Skin of body (tissue), 2 donors: ENCODE results near the gene ANKRD53. TPM values are rescaled to one million over a fixed set of nuclear protein-coding genes. Genes with fewer than 3 reads are reported as not detected.

Source experiments
- DNase-seq: peaks from one replicate; lab custom pipeline; 2025; lab: John Stamatoyannopoulos, UW
- total RNA-seq: library from RNA; depleted of rRNA; stranded (reverse); fragments of >200 nt; gene quantifications from one replicate; pipeline ENCODE4 v1.2.3, GENCODE V29; 2014

Gene ANKRD53, protein sequence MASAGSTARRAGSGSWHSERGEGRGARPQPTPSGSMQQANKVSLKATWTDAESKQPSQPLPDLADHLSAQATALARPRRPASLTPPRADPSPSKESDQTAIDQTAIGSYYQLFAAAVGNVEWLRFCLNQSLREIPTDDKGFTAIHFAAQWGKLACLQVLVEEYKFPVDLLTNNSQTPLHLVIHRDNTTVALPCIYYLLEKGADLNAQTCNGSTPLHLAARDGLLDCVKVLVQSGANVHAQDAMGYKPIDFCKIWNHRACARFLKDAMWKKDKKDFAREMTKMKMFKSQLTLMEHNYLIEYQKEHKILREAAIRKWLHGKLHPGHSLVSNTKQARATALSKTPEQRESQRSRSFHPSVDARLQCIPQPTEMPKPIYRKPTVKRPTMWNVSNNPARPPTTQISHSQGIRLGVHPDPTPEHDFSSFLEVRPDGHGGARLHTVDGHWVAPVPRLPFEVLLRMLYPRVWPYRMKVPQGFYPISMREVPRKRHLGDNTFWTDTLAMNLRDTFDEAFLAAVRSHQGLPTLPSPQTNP
- 2.1 TPM for total RNA-seq

DNA sequence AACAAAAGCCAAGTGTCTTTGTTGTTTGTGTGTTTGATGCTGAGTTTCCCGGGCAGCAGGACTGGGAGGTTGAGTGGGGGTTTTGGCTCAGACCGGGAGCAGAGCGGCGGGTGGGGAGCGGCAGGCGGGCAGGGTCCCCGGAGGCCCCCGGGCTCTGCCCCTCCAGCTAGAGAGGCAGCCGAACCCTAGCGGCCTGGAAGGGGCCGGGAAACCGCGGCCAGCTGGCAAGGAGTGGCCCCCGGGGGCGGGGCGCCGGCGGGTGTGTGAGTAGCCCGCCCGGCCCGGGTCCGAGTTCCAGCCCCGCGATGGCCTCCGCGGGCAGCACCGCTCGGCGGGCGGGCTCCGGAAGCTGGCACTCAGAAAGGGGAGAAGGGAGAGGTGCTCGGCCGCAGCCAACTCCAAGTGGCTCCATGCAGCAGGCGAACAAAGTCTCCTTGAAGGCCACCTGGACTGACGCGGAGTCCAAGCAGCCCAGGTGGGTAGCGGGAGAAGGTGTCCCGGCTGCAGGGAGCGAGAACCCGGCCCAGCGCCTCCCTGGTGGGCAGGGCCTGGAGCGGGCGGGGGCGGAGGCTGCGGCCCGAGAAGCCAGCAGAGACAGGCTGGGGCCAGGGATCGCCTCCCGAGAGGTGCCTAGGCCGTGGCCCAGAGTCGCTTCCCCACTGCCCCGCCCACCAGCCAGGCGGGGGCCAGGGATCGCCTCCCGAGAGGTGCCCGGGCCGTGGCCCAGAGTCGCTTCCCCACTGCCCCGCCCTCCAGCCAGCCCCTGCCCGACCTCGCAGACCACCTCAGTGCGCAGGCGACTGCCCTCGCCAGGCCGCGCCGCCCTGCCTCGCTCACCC, at the start of gene ANKRD53:
ANKRD53 (plus strand) TSS at position 290 of the 839 bp plus-strand sequence; CDS start at position 306, 16 bp downstream.
- no peak for DNase-seq

GRCh38 chr2:70930371-70931329, 47.8 kb upstream of the ANKRD53 start:
- DNase-seq: no peak

GRCh38 chr2:70931376-70932000, 46.9 kb upstream of the ANKRD53 start:
- DNase-seq: no peak

DNA sequence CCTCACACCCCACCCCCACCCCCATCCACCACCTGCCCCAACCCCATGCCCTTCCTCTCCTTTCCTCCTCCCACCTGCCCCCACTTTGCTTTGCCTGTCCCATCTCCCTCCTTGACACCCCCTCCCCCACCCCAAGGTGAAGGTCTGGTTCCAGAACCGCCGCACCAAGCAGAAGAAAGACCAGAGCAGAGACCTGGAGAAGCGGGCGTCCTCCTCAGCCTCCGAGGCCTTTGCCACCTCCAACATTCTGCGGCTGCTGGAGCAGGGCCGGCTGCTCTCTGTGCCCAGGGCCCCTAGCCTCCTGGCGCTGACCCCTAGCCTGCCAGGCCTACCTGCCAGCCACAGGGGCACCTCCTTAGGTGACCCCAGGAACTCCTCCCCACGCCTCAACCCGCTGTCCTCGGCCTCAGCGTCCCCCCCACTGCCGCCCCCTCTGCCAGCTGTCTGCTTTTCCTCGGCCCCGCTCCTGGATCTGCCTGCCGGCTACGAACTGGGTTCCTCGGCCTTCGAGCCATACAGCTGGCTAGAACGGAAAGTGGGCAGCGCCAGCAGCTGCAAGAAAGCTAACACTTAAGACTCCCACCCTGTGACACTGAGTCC, 45.7 kb upstream of the ANKRD53 start:
- no peak for DNase-seq

DNA sequence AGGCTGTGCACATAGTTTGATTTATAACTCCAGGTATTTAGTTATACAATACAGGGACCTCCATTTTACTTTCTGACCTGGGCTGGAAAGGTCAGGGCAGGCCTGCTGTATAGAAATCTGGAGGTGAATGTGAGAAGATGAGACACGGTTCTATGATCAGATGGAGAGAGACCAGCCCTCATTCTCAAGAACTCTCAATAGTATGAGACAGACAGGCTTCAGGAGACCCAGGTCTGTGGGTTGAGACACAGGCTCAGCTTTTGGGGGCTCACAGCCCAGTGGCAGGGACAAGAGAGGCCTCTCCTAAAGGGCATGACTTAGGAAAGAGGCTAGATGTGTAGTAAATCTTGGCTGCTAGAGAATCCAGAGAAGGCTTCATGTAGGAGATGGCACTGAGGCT, 43.4 kb upstream of the ANKRD53 start:
- no peak for DNase-seq

- no peak for DNase-seq
These were observed 42.8 kb upstream of the ANKRD53 start, which contains the start of gene ATP6V1B1 for GRCh38 chr2:70935468-70936164. ATP6V1B1 (plus strand) TSS chr2:70935900; CDS start chr2:70935955, 55 bp downstream.

DNA sequence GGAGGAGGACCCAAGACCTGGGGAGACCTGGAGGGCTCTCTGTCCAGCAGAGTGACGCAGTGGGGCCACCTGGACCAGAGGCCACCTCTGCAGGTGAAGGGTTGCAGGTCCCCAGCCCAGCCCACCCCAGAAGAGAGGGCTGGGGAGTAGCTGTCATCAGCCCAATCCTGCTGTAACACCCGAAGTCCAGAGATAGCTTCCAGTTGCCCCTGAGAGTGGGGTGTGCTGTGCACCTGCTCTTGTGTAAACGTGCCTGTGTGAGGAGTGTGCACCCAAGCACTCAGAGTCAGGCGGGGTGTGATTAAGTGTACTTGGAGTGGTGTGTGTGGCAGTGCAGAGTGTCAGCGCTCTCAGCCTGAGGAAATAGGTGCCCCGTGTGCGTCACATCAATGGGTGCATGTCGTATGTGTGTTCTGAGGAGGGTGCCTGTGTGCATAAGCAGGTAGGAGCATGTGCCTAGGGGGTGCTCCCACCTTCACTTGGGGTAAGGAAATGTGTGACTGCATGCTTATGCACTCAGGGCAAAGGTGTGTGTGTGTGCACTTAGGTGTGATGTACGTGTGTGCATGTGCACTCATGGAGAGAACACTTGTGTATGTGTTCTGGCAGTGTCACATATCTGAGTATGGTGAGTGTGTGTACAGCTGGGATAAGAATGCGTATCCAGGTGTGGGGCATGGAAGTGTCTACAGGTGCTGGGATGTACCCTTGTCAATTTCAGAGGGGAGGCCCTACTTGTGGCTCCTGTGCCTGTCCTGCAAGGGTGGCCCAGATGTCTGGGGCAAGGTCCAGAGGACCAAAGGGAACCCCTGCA, 42.1 kb upstream of the ANKRD53 start:
- no peak for DNase-seq

DNA sequence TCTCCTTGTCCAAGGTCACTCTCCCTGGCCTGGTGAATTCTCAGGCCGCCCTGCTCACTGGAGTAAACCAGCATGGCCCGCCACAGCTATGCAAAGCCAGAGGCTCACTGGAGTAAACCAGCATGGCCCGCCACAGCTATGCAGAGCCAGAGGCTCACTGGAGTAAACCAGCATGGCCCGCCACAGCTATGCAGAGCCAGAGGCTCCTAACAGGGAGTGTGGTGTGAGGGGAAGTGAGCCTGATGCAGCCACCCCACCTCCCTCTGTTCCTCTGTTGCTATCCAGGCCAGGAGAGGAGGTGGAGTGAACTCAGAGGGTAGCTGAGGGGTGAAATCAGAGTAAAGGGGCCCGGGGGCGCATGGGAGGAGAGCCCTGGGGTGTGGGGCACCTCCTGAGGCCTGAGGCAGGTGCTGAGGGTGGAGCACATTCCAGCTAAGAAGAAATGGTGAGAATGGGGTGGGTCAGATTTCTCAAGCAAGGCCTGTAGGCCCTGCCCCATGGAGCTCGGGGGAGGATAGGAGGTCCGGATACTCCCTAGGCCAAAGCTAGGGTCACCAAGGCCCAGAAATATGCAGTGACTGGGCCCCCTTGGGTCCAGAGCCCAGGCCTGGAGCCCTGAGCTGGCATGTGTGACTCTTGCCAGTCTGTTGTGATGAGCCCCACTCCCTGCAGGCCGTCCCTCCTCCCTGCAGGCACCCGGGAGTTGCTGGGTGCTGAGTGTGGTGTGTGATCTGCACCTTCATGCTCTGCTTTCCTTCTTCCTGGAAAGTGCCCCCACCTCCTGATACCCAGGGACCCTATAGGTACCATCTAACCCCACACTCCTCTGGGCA, 41.2 kb upstream of the ANKRD53 start:
- DNase-seq: no peak

DNA sequence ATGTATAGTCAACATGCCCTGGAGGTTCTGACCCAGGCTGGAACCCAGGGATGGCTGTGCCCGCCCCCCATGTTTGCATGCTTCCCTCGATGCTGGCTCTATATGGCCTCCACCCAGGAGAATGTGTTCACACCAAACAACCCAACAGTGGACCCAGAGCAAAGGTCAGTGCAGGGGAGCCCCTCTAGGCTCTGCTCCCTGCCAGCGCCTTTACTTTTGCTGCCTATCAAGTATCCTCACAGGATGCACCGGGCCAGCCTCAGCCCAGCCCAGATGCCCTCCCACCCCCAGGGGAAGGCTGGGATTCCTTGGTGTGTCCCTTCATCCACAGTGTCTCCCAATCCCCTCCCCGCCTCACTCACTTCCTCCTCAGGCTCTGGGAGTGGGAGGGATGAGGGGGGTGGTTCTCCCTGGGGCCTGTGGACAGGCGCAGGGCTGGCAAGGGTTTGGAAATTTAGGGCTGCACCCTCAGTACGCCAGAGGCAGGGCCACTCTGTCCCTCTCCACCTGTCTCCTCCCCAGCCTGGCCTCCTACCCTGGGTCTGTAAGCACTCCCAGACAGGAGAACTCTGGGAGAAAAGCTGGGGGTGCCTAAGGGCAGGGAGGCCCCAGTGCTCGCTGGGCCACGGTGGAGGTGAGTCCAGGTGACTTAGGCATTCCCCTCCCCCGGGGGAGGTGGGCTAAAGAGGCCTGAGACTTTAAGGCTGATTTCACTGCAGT, 40.4 kb upstream of the ANKRD53 start:
- DNase-seq: no peak

DNA sequence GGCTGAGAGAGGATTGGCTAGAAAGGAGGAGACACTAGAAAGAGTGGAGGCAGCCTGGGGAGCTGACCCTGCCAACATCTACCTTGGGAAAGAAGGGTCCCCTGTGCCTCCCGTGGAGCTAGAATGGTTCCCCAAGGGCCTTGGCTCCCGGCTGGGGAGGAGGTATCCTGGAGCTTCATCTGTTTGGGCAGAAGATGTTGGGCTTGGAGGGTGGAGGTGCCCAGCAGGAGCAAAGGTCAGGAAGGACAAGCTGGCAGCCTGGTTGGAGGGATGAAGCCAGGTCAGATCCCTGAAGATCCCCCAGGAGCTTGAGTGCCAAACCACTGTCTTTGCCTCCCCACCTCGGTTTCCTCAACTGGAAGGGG, 39.9 kb upstream of the ANKRD53 start:
- DNase-seq: no peak

DNA sequence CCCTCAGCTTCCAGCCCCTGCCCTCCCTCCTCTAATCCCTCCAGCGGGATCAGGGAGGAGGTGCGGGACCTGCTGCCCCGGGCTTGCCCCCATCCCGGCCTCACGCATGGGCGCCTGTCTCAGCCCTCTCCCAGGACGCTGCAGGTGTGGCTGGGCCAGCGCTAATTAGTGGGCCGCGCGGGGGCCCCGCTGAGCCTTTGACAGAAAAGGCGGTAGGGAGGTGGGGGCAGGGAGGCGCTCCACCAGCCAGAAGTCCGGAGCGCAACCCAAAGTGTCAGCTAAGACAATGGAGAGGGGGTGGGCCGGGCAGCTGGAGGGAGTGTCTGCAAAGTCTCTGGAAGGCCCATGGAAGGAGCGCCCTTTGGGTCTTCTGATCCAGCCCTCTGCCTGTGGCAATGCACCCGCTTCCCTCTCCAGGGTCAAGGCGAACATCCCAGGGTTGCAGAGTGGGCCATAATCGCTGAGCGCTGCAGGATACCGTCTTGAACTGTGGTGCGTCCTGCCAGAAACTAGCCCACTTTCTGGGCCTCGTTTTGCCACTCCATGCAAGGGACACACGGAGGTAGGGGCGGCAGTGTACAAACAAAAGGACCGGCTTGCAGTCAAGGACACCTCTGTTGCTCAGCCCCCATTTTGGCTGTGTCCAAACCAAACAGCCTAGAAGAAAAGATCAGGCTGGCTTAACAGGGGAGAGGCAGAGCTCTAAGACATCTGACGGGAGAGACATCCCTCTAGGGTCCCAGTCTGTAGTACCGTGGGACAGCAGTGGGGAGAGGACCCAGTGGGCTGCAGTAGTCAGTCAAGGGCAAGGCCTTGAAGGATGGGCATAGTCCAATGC, 39.2 kb upstream of the ANKRD53 start:
- no peak for DNase-seq

DNA sequence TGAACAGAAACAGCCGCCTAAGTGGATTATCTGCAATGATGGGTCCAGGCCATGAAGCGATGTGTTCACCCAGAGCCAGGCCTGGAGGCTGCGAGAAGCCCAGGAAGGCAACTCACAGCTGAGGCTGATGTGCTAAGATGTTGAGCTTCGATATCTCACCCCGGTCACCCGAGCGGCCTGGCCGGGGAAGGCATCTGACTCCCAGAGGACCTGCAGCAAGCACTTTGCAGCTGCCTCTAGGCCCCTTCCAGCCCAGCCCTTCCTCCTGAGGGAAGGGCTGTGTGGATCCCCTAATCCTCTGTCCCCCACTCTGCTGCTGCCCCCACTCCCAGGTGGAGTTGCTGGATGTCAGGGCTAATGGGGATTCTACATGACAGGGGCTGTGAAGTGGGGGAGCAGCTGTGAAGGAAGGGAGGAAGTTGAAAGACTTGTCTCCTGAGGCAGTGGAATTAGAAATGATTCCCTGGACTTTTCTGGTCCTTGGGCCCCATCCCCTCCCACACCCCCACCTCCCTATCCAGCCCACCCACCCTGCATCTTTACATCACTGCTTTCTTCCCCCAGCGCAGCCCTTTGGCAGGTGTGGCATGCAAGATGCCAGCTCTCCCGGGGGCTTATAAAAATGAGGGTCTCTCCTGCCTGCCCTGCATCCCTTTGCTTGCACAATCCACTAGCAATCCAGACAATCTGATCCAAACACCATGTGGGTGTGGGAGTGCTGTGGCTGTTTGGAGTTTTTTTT, 38.4 kb upstream of the ANKRD53 start:
- DNase-seq: no peak

DNA sequence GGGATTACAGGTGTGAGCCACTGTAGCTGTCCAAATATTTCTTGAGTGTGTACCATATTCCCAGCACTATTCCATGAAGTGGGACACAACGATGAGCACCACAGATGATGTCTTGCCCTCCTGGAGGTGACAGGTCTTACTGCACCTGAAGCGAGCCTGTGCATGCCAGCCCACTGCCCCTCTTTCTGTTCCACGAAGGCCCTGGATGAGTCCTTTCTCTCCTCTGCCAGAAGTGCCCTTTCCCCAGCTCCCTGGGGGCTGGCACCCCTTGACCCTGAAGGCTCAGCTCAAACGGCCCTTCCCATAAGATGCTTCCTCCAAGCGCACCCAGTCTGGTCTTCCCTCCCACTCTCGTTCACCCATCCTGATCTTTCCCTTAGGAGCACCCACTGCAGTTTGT, 37.2 kb upstream of the ANKRD53 start:
- DNase-seq: no peak

DNA sequence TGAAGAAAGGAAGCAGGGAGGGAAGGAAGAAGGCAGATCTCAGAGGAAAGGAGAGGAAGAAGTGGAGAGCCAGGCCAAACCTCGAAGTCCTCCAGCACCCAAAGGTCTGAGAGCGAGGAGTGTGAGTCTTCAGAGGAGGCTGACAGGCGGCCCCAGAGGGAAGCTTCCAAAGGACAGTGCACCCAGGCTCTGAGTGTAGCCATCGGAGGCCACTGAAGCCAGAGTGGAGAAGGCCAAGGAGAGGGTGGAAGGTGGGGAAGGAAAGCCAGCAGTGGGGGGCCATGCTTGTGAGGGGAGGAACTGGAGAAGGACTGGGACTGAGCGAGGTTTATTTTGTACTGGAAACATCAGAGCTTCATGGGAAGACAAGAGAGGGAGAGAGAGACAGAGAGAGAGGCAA, 36.7 kb upstream of the ANKRD53 start:
- no peak for DNase-seq

DNA sequence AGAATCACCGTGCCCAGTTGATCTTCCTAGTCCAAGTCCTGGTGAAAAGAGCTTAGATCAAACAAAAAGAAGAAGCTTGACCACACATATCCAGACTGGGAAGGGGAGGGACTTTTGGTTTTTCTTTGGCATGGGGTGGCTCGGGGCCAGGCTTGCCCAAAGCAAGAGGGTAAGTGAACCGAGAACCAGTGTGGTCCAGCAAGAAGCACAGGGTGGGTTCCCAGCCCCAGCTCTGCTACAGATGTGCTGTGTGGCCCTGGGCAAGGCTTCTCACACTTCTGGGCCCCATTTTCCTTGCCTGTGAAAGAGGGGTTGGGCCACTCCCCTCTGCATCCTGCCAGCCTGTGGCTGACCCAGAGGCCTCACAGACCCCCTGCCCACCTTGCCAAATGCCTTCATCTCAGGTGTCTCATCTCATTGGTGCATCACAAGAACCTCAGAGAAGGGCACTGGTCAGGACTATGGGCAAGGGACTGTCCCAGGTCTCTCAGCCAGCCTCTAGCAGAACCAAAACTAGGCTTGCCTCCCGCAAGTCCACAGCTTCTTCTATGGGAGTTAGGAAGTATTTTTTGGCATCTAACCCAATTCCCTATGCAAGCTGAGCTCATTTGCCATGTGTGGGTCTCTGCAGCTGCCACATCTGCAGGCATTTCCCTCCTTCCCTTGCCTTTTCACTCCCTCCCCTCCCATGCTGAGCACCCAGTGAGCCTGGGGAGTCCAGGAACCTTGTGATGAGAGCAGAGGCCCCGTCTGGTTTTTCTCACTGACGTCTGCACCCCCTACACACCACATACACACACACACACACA, 35.8 kb upstream of the ANKRD53 start:
- DNase-seq: peak; percentile 74
